GM18907 (cell line): Measurements from ENCODE around the gene PDE4B.
A peak's percentile ranks its signal among the peaks of the same experiment; 100 is the strongest.

Experiments used
- ATAC-seq: cut with Tn5 transposase; IDR thresholded peaks from one replicate; pipeline ENCODE4 v1.9.1; 2021; ENCODE audit warnings: mild to moderate bottlenecking, moderate library complexity; ENCODE audit not compliant: unreplicated experiment

The PDE4B gene

GRCh38 chr1:66275601-66276023 is 482.9 kb downstream of the PDE4B start:
- no peak for ATAC-seq

GRCh38 chr1:66276218-66276617 is 483.5 kb downstream of the PDE4B start:
- ATAC-seq = peak; percentile 77

- peak; percentile 21 for ATAC-seq
Measured at GRCh38 chr1:66278260-66279021, 485.7 kb downstream of the PDE4B start.

GRCh38 chr1:66281808-66282207 is 489.1 kb downstream of the PDE4B start:
- no peak for ATAC-seq

- peak; percentile 87 for ATAC-seq
Measured at GRCh38 chr1:66282343-66282852, 489.7 kb downstream of the PDE4B start.

GRCh38 chr1:66282891-66283621 is 490.4 kb downstream of the PDE4B start:
- peak; percentile 0 for ATAC-seq

GRCh38 chr1:66283622-66284041 is 490.9 kb downstream of the PDE4B start:
- peak; percentile 67 for ATAC-seq

- no peak for ATAC-seq
Measured at GRCh38 chr1:66284746-66285145, 492.1 kb downstream of the PDE4B start.

GRCh38 chr1:66285618-66286270 is 493.0 kb downstream of the PDE4B start:
- no peak for ATAC-seq

- ATAC-seq = no peak
Measured at GRCh38 chr1:66286307-66286706, 493.6 kb downstream of the PDE4B start.

GRCh38 chr1:66288048-66288447 is 495.4 kb downstream of the PDE4B start:
- ATAC-seq = no peak

- ATAC-seq = no peak
Measured at GRCh38 chr1:66290761-66291530, 498.3 kb downstream of the PDE4B start.

GRCh38 chr1:66291531-66291864 is 498.8 kb downstream of the PDE4B start:
- no peak for ATAC-seq

GRCh38 chr1:66292305-66292704 is 499.6 kb downstream of the PDE4B start:
- ATAC-seq = no peak

GRCh38 chr1:66292944-66293343 is 500.2 kb downstream of the PDE4B start:
- ATAC-seq = no peak

- no peak for ATAC-seq
Measured at GRCh38 chr1:66294707-66295370, 502.1 kb downstream of the PDE4B start.

- no peak for ATAC-seq
Measured at GRCh38 chr1:66295803-66296202, 503.1 kb downstream of the PDE4B start.

- ATAC-seq = no peak
Measured at GRCh38 chr1:66296370-66296769, 503.7 kb downstream of the PDE4B start.

GRCh38 chr1:66296951-66297350 is 504.3 kb downstream of the PDE4B start:
- no peak for ATAC-seq

- ATAC-seq = no peak
Measured at GRCh38 chr1:66298464-66298863, 505.8 kb downstream of the PDE4B start.
